ENCODE data around the gene TTC38. TPM values are rescaled to one million over a fixed set of nuclear protein-coding genes. Genes with fewer than 3 reads are reported as not detected.

TTC38 gene
- 23.0 and 47.4 TPM in 2 replicates for total RNA-seq

GRCh38 chr22:46267431-46268279 lies at the start of gene TTC38:
TTC38 (plus strand) TSS chr22:46268008; CDS start chr22:46268040, 32 bp downstream.

GRCh38 chr22:46250035-46250782 lies 17.6 kb upstream of the TTC38 start, which contains the start of gene CDPF1:
CDPF1 (minus strand) TSS chr22:46250293; CDS start chr22:46248284, 2,009 bp downstream.

GRCh38 chr22:46263216-46263590 lies 4.6 kb upstream of the TTC38 start, which contains the start of gene PKDREJ:
PKDREJ (minus strand) TSS chr22:46263343; CDS start chr22:46263322, 21 bp downstream.

DNA sequence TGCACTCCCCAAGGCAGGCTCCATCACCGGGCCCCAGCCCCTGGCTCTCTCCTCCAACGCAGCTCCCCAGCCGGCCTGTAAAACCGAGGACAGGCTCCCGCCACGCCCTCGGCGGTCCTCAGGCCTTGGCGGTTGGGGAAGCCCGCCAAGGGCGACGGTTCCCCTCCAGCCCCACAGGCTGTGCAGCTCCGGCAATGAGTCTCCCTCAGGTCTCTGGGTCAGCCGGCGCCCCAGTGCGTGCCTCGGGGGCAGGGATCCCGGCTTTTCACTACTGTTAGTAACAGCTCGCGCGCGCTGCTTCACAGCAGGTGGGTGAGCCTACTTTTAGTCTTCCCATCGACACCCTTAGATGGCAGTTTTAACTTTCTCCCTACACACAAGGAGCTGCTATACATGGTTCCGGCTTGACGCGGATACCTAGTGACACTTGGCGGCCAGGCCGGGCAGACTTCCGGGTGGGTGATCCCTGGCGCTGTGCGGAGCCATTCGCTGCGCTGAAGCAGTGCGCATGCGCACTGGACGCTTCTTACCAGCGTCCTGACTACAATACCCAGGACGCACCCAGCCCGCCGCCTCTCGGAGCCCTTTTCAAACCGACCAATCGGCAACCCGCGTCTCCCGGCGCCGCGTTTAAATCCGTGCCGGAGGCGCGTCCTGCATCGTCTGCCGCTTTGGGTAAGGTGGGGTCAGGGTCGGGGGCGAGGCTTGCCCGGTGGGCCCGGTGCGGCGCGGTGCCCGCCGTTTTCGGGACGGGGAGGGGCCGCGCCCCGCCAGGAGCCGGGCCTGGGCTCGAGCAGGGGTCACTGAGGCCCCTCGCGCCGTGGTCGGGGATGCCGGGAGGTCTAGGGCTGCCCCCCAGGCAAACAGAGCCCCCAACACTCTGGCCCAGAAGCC lies 28.7 kb downstream of the TTC38 start, which contains the start of gene GTSE1:
Gene GTSE1 (plus strand): TSS at position 614 of the 894 bp plus-strand sequence. CDS start 531 bp downstream, outside the sequence.

GRCh38 chr22:46335201-46336118 lies 67.7 kb downstream of the TTC38 start, which contains the start of gene TRMU:
TRMU (plus strand) TSS chr22:46335714; CDS start chr22:46335765, 51 bp downstream.

Other genes starting within 250 kb of the TTC38 start
- 10.1 and 10.5 TPM in 2 replicates for gene PPARA, start 117.5 kb upstream of the TTC38 start, total RNA-seq
- 6.2 and 8.3 TPM in 2 replicates for gene CDPF1, start 17.7 kb upstream of the TTC38 start, total RNA-seq
- not detected in 2 replicates for gene PKDREJ, start 4.7 kb upstream of the TTC38 start, total RNA-seq
- gene GTSE1, start 28.9 kb downstream of the TTC38 start, total RNA-seq = 0.66 and 26.3 TPM in 2 replicates
- gene TRMU, start 67.7 kb downstream of the TTC38 start, total RNA-seq = 22.8 and 37.8 TPM in 2 replicates